Calu3 (cell line): ENCODE results near the gene MAN2A1. TPM values are rescaled to one million over a fixed set of nuclear protein-coding genes. Genes with fewer than 3 reads are reported as not detected.

ENCODE experiments used
- BruUV-seq: library from RNA; stranded (reverse); fragments of 400-500 nt; replicated peaks from 2 replicates; lab custom pipeline; 2021; lab: Mats Ljungman, UMichigan
- CTCF ChIA-PET: fragments of 300-600 bp; sonication (Branson Sonifier 250); formaldehyde crosslinking; loops from one replicate; lab custom pipeline; 2022; ENCODE audit warnings: antibody characterized with exemption; lab: Charles Lee
- DNase-seq: peaks from one replicate; pipeline ENCODE4 v3.0.0; 2022
- H3K27ac Mint-ChIP-seq: one replicate; pipeline ENCODE4 v1.8.0; 2022; ENCODE audit warnings: mixed read lengths; ENCODE audit not compliant: unreplicated experiment
- H3K27me3 Mint-ChIP-seq: one replicate; pipeline ENCODE4 v1.8.0; 2022; ENCODE audit warnings: mixed read lengths; ENCODE audit not compliant: unreplicated experiment
- H3K36me3 Mint-ChIP-seq: one replicate; pipeline ENCODE4 v1.8.0; 2022; ENCODE audit warnings: mild to moderate bottlenecking, moderate library complexity, mixed read lengths; ENCODE audit not compliant: insufficient read depth, unreplicated experiment
- H3K4me1 Mint-ChIP-seq: one replicate; pipeline ENCODE4 v1.8.0; 2022; ENCODE audit warnings: mild to moderate bottlenecking, low read depth, mixed read lengths; ENCODE audit not compliant: unreplicated experiment
- H3K4me3 Mint-ChIP-seq: one replicate; pipeline ENCODE4 v1.8.0; 2022; ENCODE audit warnings: mild to moderate bottlenecking, low read depth, moderate library complexity, mixed read lengths; ENCODE audit not compliant: unreplicated experiment
- H3K9me3 Mint-ChIP-seq: one replicate; pipeline ENCODE4 v1.8.0; 2022; ENCODE audit warnings: low read depth, mixed read lengths; ENCODE audit not compliant: unreplicated experiment
- CTCF ChIP-seq: fragments of 200-600 bp; IDR thresholded peaks from one replicate; pipeline ENCODE4 v1.8.0; 2022; ENCODE audit warnings: antibody characterized with exemption; ENCODE audit not compliant: unreplicated experiment
- intact Hi-C: fragments of 100-400 bp; cut with micrococcal nuclease; formaldehyde crosslinking; loops from one replicate; pipeline ENCODE4 v1.10.0; 2022; ENCODE audit not compliant: unreplicated experiment
- total RNA-seq: library from RNA; stranded (reverse); gene quantifications from 2 replicates; pipeline ENCODE4 v1.2.3, GENCODE V29; 2022

MAN2A1 gene
- total RNA-seq, 1 experiment from 2014 or later: 76.3 TPM

DNA sequence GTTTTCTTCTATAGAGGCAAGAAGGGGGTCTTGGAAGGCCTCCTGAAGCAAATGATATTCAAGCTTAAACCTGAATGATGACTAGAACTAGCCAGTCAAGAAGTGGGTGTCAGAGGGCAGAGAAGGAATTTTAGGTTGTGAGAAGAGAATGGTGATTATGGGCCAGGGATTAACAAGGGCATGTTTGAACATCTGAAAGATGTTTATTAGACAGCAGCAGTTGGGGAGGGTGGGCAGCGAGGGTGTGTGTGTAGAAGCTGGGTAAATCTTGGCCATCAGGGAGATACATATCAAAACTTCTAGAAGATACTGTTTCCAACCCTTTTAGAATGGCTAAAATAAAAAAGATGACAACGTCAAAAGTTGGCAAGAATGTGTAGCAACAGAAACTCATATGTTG is 54.5 kb downstream of the MAN2A1 start:
- no TSS peak for BruUV-seq
- Mint-ChIP-seq H3K4me3 (no peak overlapping the region), H3K27ac (no peak overlapping the region), H3K36me3 (no peaks in the 10 kb centered on the region), H3K4me1 (peaks cover 36% of the 10 kb centered on the region), H3K27me3 (no peaks in the 10 kb centered on the region), H3K9me3 (no peaks in the 10 kb centered on the region)
- intact Hi-C loops: no loop called here
- DNase-seq: no peak
- CTCF ChIA-PET: no interaction called here
- no peak for TF ChIP-seq CTCF

DNA sequence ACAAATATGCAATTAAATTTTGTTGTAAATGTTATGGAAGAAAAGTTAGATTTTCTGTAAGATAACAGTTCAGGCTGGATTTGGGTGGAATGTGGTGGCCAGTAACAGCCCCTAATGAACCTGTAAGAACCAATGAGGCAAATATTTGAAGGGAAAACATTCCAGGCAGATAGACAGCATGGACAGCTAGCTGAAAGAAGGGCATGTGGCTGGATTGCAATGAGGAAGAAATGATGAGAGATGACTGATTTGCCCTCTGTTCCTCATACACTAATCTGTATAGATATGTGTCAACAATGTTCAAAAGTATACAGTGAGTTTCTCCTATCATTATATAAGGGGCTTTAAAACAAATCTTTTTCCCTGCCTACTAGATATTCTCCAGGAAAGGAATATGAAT is 58.8 kb downstream of the MAN2A1 start:
- no peak overlapping the region for H3K27ac Mint-ChIP-seq
- BruUV-seq: no TSS peak
- no peak for TF ChIP-seq CTCF
- no peaks in the 10 kb centered on the region for H3K36me3 Mint-ChIP-seq
- H3K9me3 Mint-ChIP-seq: no peaks in the 10 kb centered on the region
- no peak for DNase-seq
- peaks cover 16% of the 10 kb centered on the region for H3K4me1 Mint-ChIP-seq
- H3K27me3 Mint-ChIP-seq: no peaks in the 10 kb centered on the region
- intact Hi-C loops: no loop called here
- CTCF ChIA-PET: no interaction called here
- H3K4me3 Mint-ChIP-seq: no peak overlapping the region

DNA sequence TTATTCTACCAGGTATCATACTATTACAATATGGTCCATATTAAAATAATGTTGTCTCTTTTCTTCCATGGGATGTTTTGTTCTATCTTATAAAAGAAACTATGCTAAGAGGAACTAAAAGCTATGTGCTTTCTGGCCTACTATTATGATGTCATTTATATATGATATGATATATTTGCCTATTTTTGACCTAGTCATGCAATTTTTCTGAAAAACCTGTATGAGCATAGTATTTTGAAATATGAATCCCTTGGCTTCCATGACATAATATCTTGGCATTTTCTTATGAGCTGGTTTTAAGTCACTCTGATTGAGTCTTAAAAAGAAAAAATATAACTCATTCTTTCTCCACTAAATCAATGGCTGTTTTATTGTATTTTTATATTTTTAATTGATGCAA is 60.7 kb downstream of the MAN2A1 start:
- intact Hi-C loops: no loop called here
- Mint-ChIP-seq H3K36me3 (no peaks in the 10 kb centered on the region), H3K27ac (no peak overlapping the region), H3K27me3 (no peaks in the 10 kb centered on the region), H3K9me3 (no peaks in the 10 kb centered on the region), H3K4me1 (peaks cover 9% of the 10 kb centered on the region), H3K4me3 (no peak overlapping the region)
- no peak for DNase-seq
- CTCF ChIA-PET: no interaction called here
- no peak for TF ChIP-seq CTCF
- BruUV-seq: no TSS peak

GRCh38 chr5:109753279-109753678 is 63.6 kb downstream of the MAN2A1 start:
- CTCF ChIA-PET: no interaction called here
- Mint-ChIP-seq H3K27me3 (no peaks in the 10 kb centered on the region), H3K27ac (no peak overlapping the region), H3K4me3 (no peak overlapping the region), H3K4me1 (peaks cover 9% of the 10 kb centered on the region), H3K9me3 (no peaks in the 10 kb centered on the region), H3K36me3 (no peaks in the 10 kb centered on the region)
- no peak for DNase-seq
- TF ChIP-seq CTCF: no peak
- intact Hi-C loops: no loop called here
- no TSS peak for BruUV-seq

DNA sequence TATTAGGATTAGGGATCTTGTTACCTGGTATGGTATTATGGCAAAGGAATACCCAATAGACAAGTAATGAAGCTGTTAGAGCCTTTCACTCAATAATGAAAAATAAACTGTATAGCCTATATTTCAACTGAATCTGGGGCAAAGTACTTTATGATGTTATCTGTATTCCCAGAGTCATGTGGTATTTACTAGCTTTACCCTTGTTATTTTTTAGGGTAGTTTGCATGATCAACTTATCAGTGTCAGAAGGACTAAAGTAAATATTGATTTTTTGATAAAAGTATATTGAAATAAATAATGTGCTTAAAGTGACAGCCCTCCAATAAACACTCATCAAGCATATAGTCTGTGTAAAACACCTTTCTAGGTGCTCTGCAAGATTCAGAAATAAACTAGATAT is 64.6 kb downstream of the MAN2A1 start:
- H3K4me3 Mint-ChIP-seq: no peak overlapping the region
- H3K36me3 Mint-ChIP-seq: no peaks in the 10 kb centered on the region
- CTCF ChIA-PET: no interaction called here
- H3K4me1 Mint-ChIP-seq: peaks cover 16% of the 10 kb centered on the region
- DNase-seq: no peak
- H3K27ac Mint-ChIP-seq: no peak overlapping the region
- no peaks in the 10 kb centered on the region for H3K27me3 Mint-ChIP-seq
- H3K9me3 Mint-ChIP-seq: no peaks in the 10 kb centered on the region
- no TSS peak for BruUV-seq
- no peak for TF ChIP-seq CTCF
- intact Hi-C loops: no loop called here
